Neural crest cell (in vitro differentiated cells): ENCODE data around the gene GEMIN8. TPM values are rescaled to one million over a fixed set of nuclear protein-coding genes. Genes with fewer than 3 reads are reported as not detected.

Experiments
- DNase-seq: peaks from one replicate; pipeline ENCODE4 v3.0.0; 2021; ENCODE audit warnings: low read depth, mixed read lengths, low spot score
- H3K27ac Mint-ChIP-seq: one replicate; pipeline ENCODE4 v1.8.0; 2021; ENCODE audit warnings: mild to moderate bottlenecking, mixed read lengths; ENCODE audit not compliant: unreplicated experiment
- H3K27me3 Mint-ChIP-seq: 2 replicates; pipeline ENCODE4 v1.8.0; 2021; ENCODE audit warnings: low read depth, mild to moderate bottlenecking, mixed read lengths
- H3K36me3 Mint-ChIP-seq: 2 replicates; pipeline ENCODE4 v1.8.0; 2021; ENCODE audit warnings: low read depth, mild to moderate bottlenecking, mixed read lengths
- H3K4me1 Mint-ChIP-seq: 2 replicates; pipeline ENCODE4 v1.8.0; 2021; ENCODE audit warnings: mixed read lengths
- H3K4me3 Mint-ChIP-seq: one replicate; pipeline ENCODE4 v1.8.0; 2021; ENCODE audit warnings: mild to moderate bottlenecking, mixed read lengths
- H3K9me3 Mint-ChIP-seq: 2 replicates; pipeline ENCODE4 v1.8.0; 2021; ENCODE audit warnings: mixed read lengths
- CTCF ChIP-seq: fragments of 200-600 bp; sonication (generic); conservative IDR thresholded peaks from 2 replicates; pipeline ENCODE4 v1.5.0; 2021; ENCODE audit warnings: antibody characterized with exemption, mild to moderate bottlenecking
- total RNA-seq: library from RNA; stranded (reverse); gene quantifications from 2 replicates; pipeline ENCODE4 v1.2.1, GENCODE V29; 2021

GEMIN8 gene
- total RNA-seq, 1 donor from 2014 or later, result 14.4 TPM

DNA sequence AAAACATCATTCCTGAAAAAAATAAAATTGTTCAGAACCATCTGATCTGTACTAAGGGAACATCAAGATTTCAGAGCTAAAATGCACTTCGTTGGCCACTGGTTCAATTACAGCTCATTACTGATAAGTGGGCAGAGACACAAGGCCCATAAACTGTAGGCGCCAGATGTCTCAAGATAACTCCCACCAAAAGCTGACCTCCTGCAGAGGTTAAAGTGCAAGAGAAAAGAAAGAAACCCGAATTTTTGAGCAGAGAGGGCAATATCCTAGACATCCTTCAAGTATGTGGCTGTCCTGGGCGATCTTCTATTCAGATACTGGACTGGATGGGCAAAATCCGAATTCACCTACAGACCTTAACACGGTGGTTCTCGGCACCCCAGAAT lies 660 bp downstream of the GEMIN8 start:
- Mint-ChIP-seq H3K27ac (peak overlapping the region; percentile 96), H3K36me3 (no peaks in the 10 kb centered on the region), H3K4me1 (peaks cover 43% of the 10 kb centered on the region), H3K27me3 (no peaks in the 10 kb centered on the region), H3K4me3 (peak overlapping the region; percentile 89), H3K9me3 (no peaks in the 10 kb centered on the region)
- no peak for DNase-seq
- no peak for TF ChIP-seq CTCF

- Mint-ChIP-seq H3K9me3 (no peaks in the 10 kb centered on the region), H3K4me3 (peak overlapping the region; percentile 89), H3K4me1 (peaks cover 43% of the 10 kb centered on the region), H3K27me3 (no peaks in the 10 kb centered on the region), H3K27ac (no peak overlapping the region), H3K36me3 (no peaks in the 10 kb centered on the region)
- DNase-seq, result no peak
- no peak for TF ChIP-seq CTCF
Observed at GRCh38 chrX:14028473-14028872, 1.2 kb downstream of the GEMIN8 start.

DNA sequence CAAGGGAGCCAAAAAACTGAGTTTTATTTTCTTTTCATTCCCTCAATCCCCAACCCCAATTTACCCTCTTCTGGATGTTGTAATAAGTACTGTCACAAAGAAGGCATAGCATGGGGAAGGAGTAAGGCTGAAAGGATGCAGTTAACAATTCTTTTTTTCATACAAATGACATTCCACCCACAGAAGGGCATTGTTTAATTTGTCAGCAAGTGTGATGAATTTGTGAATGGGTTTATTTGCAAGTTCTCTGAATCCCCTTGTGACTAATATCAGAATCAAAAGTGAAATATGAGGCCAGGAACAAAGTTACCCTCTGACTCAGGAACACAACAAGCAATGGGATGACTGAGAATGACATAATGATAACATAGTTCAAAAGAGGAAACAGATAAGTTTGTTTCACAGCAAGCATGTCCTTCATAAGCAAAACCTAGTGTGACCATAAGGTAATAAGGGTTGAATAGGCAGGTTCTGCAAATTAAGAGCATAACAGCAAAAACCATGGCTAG lies 2.1 kb downstream of the GEMIN8 start:
- no peaks in the 10 kb centered on the region for H3K9me3 Mint-ChIP-seq
- no peaks in the 10 kb centered on the region for H3K36me3 Mint-ChIP-seq
- H3K27me3 Mint-ChIP-seq, result no peaks in the 10 kb centered on the region
- no peak for DNase-seq
- no peak for TF ChIP-seq CTCF
- peaks cover 43% of the 10 kb centered on the region for H3K4me1 Mint-ChIP-seq
- peak overlapping the region; percentile 41 for H3K27ac Mint-ChIP-seq
- H3K4me3 Mint-ChIP-seq, result peak overlapping the region; percentile 89

DNA sequence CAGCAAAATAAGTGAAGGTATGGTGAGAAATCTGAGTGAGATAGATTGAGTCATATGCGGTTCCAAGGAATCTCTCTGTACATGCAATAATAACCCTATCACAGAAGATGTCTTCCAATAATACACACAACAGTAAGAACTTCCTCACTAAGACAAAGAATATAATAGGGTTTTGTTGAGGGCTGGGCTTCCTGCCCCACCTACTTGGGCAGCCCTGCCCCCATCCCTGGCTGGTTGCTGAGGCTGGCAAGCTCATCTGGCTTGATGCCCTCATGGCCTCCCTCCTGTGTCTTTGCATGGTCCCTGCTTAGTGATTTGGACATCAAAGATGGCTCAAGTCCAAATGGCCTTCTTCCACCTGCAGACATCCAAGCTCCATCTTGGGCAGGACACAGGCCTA lies 2.7 kb downstream of the GEMIN8 start:
- Mint-ChIP-seq H3K27ac (peak overlapping the region; percentile 41), H3K4me3 (peak overlapping the region; percentile 89), H3K9me3 (no peaks in the 10 kb centered on the region), H3K36me3 (peaks cover 2% of the 10 kb centered on the region), H3K27me3 (no peaks in the 10 kb centered on the region), H3K4me1 (peaks cover 39% of the 10 kb centered on the region)
- DNase-seq, result no peak
- TF ChIP-seq CTCF, result no peak

- DNase-seq, result peak; percentile 14
- Mint-ChIP-seq H3K4me3 (peak overlapping the region; percentile 83), H3K9me3 (no peaks in the 10 kb centered on the region), H3K36me3 (peaks cover 4% of the 10 kb centered on the region), H3K27ac (peak overlapping the region; percentile 97), H3K4me1 (peaks cover 39% of the 10 kb centered on the region), H3K27me3 (no peaks in the 10 kb centered on the region)
- no peak for TF ChIP-seq CTCF
Observed at GRCh38 chrX:14026121-14026520, 3.6 kb downstream of the GEMIN8 start.
